ENCODE results near the gene CRACR2B. TPM values are rescaled to one million over a fixed set of nuclear protein-coding genes. Genes with fewer than 3 reads are reported as not detected.

The CRACR2B gene
- total RNA-seq, 2 experiments from 2014 or later: 0.33 TPM; not detected in 1

- Histone ChIP-seq H3K36me3 (ENCODE audit: insufficient read depth, low read length) (no peaks in the 10 kb centered on the region), H3K27ac (ENCODE audit: low read depth in 1 of 2, low read length in 2 of 2) (no peak overlapping the region), H3K9me3 (ENCODE audit: control insufficient read depth in 1 of 2, insufficient read depth in 1 of 2, low read length in 2 of 2) (peaks cover 0 to 10% of the 10 kb centered on the region in 2 experiments), H3K4me1 (ENCODE audit: insufficient read depth, low read length) (no peaks in the 10 kb centered on the region), H3K4me3 (ENCODE audit: low read length) (no peak overlapping the region), H3K27me3 (ENCODE audit: control insufficient read depth in 1 of 2, insufficient read depth in 2 of 2, low read length in 2 of 2) (no peaks in the 10 kb centered on the region)
- no peaks in the 10 kb centered on the region for H3K4me1 Mint-ChIP-seq (ENCODE audit: low read depth)
- no peak for TF ChIP-seq CTCF (IDR thresholded peaks at IDR 0.05)
- ATAC-seq (ENCODE audit: poor library complexity) (no peak), DNase-seq (no peak)
- no peak overlapping the region for H3K27ac Mint-ChIP-seq
- no peaks in the 10 kb centered on the region for H3K9me3 Mint-ChIP-seq
- H3K36me3 Mint-ChIP-seq (ENCODE audit: low read depth): no peaks in the 10 kb centered on the region
- H3K4me3 Mint-ChIP-seq: no peak overlapping the region
- intact Hi-C loops (cut with DNase I, micrococcal nuclease): no loop called here
- CTCF ChIA-PET: no interaction called here
- H3K27me3 Mint-ChIP-seq: no peaks in the 10 kb centered on the region
- POLR2A ChIA-PET: no interaction called here
These were observed 31.1 kb downstream of the CRACR2B start for GRCh38 chr11:858762-859339.

- no peak for DNase-seq
- Mint-ChIP-seq H3K36me3 (ENCODE audit: low read depth) (no peaks in the 10 kb centered on the region), H3K4me1 (ENCODE audit: low read depth) (no peaks in the 10 kb centered on the region), H3K9me3 (no peaks in the 10 kb centered on the region), H3K27me3 (no peaks in the 10 kb centered on the region), H3K27ac (no peak overlapping the region), H3K4me3 (no peak overlapping the region)
- no peak overlapping the region for H3K4me3 ChIP-seq (ENCODE audit: low read length)
- no peaks in the 10 kb centered on the region for H3K36me3 ChIP-seq (ENCODE audit: insufficient read depth, low read length)
- ChIA-PET CTCF (no interaction called here), POLR2A (no interaction called here)
- no peaks in the 10 kb centered on the region for H3K27me3 ChIP-seq (ENCODE audit: control insufficient read depth in 1 of 2, insufficient read depth in 2 of 2, low read length in 2 of 2)
- peaks cover 0 to 10% of the 10 kb centered on the region in 2 experiments for H3K9me3 ChIP-seq (ENCODE audit: control insufficient read depth in 1 of 2, insufficient read depth in 1 of 2, low read length in 2 of 2)
- intact Hi-C loops (cut with DNase I, micrococcal nuclease): no loop called here
- H3K4me1 ChIP-seq (ENCODE audit: insufficient read depth, low read length): no peaks in the 10 kb centered on the region
- no peak for TF ChIP-seq CTCF (IDR thresholded peaks at IDR 0.05)
- H3K27ac ChIP-seq (ENCODE audit: low read depth in 1 of 2, low read length in 2 of 2): no peak overlapping the region
- no peak for ATAC-seq (ENCODE audit: poor library complexity)
These were observed 31.8 kb downstream of the CRACR2B start for GRCh38 chr11:859394-860131.

DNA sequence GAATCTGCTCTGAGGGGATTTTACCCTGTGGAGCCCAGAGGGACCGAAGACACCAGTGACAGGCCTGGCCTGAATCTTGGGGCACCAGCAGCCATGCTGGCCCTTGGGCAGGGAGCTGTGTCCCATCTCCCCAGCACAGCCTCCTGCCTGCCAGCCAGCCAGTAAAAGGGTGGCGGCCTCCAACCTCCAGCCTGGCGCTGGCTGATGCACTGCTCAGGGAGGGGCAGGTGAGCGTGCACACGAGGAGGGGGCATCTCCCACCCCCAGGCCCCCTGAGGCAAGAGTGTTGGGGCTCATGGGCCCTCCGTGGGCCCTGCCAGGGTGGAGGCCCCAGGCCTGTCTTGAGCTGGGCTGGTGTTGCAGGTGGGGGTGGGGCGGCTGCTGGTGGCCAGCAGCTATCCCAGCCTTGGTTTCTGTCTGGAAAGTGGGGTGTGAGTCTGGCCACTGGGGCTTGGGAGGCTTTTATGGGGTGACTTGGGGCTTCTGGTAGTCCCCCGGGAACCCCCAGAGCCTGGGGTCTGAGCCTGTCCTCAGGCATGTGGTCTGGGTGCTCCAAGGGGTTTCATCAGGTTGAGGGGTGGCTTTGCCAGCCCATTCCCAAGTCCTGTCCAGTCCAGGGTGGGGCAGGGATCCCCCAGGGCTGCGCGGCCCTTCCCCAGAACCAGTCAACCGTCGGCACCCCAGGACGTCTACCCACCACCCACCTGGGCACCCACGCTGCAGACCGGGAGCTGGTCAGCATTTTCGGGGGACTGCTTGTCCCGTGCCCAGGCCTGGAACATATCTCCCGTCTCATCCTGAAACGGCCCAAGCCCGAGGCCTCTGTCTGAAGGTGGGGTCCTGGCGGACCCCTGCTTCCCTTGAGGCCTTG is 32.8 kb downstream of the CRACR2B start:
- Mint-ChIP-seq H3K27me3 (no peaks in the 10 kb centered on the region), H3K36me3 (ENCODE audit: low read depth) (no peaks in the 10 kb centered on the region), H3K27ac (no peak overlapping the region), H3K9me3 (no peaks in the 10 kb centered on the region), H3K4me3 (no peak overlapping the region), H3K4me1 (ENCODE audit: low read depth) (no peaks in the 10 kb centered on the region)
- intact Hi-C loops (cut with DNase I, micrococcal nuclease): no loop called here
- no peaks in the 10 kb centered on the region for H3K27me3 ChIP-seq (ENCODE audit: control insufficient read depth in 1 of 2, insufficient read depth in 2 of 2, low read length in 2 of 2)
- no peaks in the 10 kb centered on the region for H3K4me1 ChIP-seq (ENCODE audit: insufficient read depth, low read length)
- no peaks in the 10 kb centered on the region for H3K36me3 ChIP-seq (ENCODE audit: insufficient read depth, low read length)
- H3K27ac ChIP-seq (ENCODE audit: low read depth in 1 of 2, low read length in 2 of 2): no peak overlapping the region
- ATAC-seq (ENCODE audit: poor library complexity) (no peak), DNase-seq (no peak)
- no peak for TF ChIP-seq CTCF (IDR thresholded peaks at IDR 0.05)
- ChIA-PET CTCF (no interaction called here), POLR2A (no interaction called here)
- no peak overlapping the region for H3K4me3 ChIP-seq (ENCODE audit: low read length)
- peaks cover 0 to 10% of the 10 kb centered on the region in 2 experiments for H3K9me3 ChIP-seq (ENCODE audit: control insufficient read depth in 1 of 2, insufficient read depth in 1 of 2, low read length in 2 of 2)
